Esophagus squamous epithelium (tissue), 5 donors: ENCODE results near the gene MAP3K20. TPM values are rescaled to one million over a fixed set of nuclear protein-coding genes. Genes with fewer than 3 reads are reported as not detected.
A peak's percentile ranks its signal among the peaks of the same experiment; 100 is the strongest.

Source experiments
- DNase-seq: peaks from one replicate; lab custom pipeline; 2025; lab: John Stamatoyannopoulos, UW
- H3K27ac ChIP-seq, 4 donors: fragments of 200-600 bp; sonication (generic); one replicate each; pipeline ENCODE4 v1.5.1; 2016 to 2019; ENCODE audit warnings: mild to moderate bottlenecking in 1 of 4
- H3K27me3 ChIP-seq, 4 donors: fragments of 200-600 bp; sonication (generic); 1 replicate in 3 of 4; 2 replicates in 1 of 4; pipeline versions ENCODE4 v1.5.1 to v1.6.0; 2017 to 2021; ENCODE audit warnings: antibody characterized with exemption in 1 of 4
- H3K36me3 ChIP-seq, 3 donors: fragments of 200-600 bp; sonication (generic); one replicate each; pipeline ENCODE4 v1.5.1; 2016 to 2019
- H3K4me1 ChIP-seq, 3 donors: fragments of 200-600 bp; sonication (generic); one replicate each; pipeline ENCODE4 v1.5.1; 2017 to 2019
- H3K4me3 ChIP-seq, 4 donors: fragments of 200-600 bp; sonication (generic); 1 replicate in 3 of 4; 2 replicates in 1 of 4; pipeline ENCODE4 v1.5.1; 2016 to 2019; ENCODE audit warnings: mild to moderate bottlenecking in 2 of 4, moderate library complexity in 1 of 4
- H3K9me3 ChIP-seq, 3 donors: fragments of 200-600 bp; sonication (generic); one replicate each; pipeline ENCODE4 v1.5.1; 2016 to 2019
- POLR2A ChIP-seq, 4 donors: fragments of 450-650 bp; IDR thresholded peaks; one replicate each; pipeline ENCODE4 v1.6.1; 2017; ENCODE audit warnings: antibody characterized with exemption in 4 of 4, mild to moderate bottlenecking in 4 of 4, moderate library complexity in 3 of 4
- WGBS, 2 donors: methylation state at CpG; one replicate each; pipeline ENCODE4 v1.1.5; 2018; 5-methylcytosine and 5-hydroxymethylcytosine counted together
- intact Hi-C: fragments of 100-400 bp; cut with DNase I; formaldehyde crosslinking; loops from one replicate; pipeline ENCODE4 v1.15.0; 2022
- total RNA-seq, 4 donors: library from RNA; depleted of rRNA; stranded (reverse); fragments of >200 nt; gene quantifications; one replicate each; pipeline ENCODE4 v1.1.0, GENCODE V29; 2016
- TF ChIP-seq, protein P1 (sequence below), 6 experiments: fragments of 450-650 bp in 4 of 6; fragments of 200-600 bp in 2 of 6; sonication (generic) in 2 of 6; IDR thresholded peaks; one replicate each; pipeline ENCODE4 v1.5.1; 2016 to 2019; ENCODE audit warnings: antibody characterized with exemption in 6 of 6, mild to moderate bottlenecking in 4 of 6, moderate library complexity in 4 of 6
- donor health status: DM: yes; HTN: yes; CAD: no.

The MAP3K20 gene
- total RNA-seq, 4 donors from 2014 or later = 7.2 to 55.3 (median 26.3) TPM

DNA sequence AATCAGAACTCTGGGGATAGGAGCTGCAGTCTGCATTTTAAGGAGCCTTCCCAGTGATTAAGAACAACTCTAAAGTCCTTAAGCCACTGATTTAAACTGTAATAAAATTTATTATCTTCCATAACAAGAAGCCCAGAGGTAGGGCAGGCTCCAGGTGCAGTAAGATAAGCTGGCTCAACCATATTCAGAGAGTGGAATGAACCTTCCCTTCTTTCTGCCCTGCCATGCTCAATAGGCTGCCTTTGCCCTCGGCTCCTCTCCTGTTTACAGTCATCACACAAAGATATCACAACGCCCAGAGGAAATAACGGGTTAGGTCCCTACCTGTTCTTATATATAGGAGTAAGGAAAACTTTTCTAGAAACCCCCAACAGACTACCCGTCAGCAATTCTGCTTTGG is 188.5 kb downstream of the MAP3K20 start:
- Histone ChIP-seq H3K27ac (no peak overlapping the region), H3K27me3 (no peaks in the 10 kb centered on the region), H3K4me1 (no peaks in the 10 kb centered on the region), H3K36me3 (peaks cover 0 to 67% (median 7%) of the 10 kb centered on the region in 3 donors), H3K9me3 (no peaks in the 10 kb centered on the region), H3K4me3 (peak overlapping the region in 1 of 4 donors; percentile 15)
- TF ChIP-seq POLR2A (IDR thresholded peaks at IDR 0.05) = no peak
- TF ChIP-seq, protein P1, sequence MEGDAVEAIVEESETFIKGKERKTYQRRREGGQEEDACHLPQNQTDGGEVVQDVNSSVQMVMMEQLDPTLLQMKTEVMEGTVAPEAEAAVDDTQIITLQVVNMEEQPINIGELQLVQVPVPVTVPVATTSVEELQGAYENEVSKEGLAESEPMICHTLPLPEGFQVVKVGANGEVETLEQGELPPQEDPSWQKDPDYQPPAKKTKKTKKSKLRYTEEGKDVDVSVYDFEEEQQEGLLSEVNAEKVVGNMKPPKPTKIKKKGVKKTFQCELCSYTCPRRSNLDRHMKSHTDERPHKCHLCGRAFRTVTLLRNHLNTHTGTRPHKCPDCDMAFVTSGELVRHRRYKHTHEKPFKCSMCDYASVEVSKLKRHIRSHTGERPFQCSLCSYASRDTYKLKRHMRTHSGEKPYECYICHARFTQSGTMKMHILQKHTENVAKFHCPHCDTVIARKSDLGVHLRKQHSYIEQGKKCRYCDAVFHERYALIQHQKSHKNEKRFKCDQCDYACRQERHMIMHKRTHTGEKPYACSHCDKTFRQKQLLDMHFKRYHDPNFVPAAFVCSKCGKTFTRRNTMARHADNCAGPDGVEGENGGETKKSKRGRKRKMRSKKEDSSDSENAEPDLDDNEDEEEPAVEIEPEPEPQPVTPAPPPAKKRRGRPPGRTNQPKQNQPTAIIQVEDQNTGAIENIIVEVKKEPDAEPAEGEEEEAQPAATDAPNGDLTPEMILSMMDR (IDR thresholded peaks at IDR 0.05) = no peak
- intact Hi-C loops = no loop called here
- DNase-seq = no peak
- WGBS, 2 donors = 79 to 86% methylated on average over 4 of the region's 4 CpGs

GRCh38 chr2:173264603-173265366 is 189.1 kb downstream of the MAP3K20 start:
- WGBS, 2 donors = 69 to 80% methylated on average over 14 of the region's 14 CpGs
- H3K27ac ChIP-seq = no peak overlapping the region

GRCh38 chr2:173271135-173271534 is 195.5 kb downstream of the MAP3K20 start:
- Histone ChIP-seq H3K36me3 (peaks cover 0 to 15% (median 0%) of the 10 kb centered on the region in 3 donors), H3K27me3 (peaks cover 0 to 26% (median 0%) of the 10 kb centered on the region in 4 donors), H3K9me3 (peaks cover 0 to 11% (median 6%) of the 10 kb centered on the region in 3 donors), H3K27ac (no peak overlapping the region), H3K4me1 (peaks cover 0 to 13% (median 0%) of the 10 kb centered on the region in 3 donors), H3K4me3 (no peak overlapping the region)
- 60 to 64% methylated on average over 2 of the region's 2 CpGs for WGBS, 2 donors
- no peak for DNase-seq
- intact Hi-C loops = no loop called here
- TF ChIP-seq, protein P1 (IDR thresholded peaks at IDR 0.05) = no peak
- TF ChIP-seq POLR2A (IDR thresholded peaks at IDR 0.05) = no peak

More at GRCh38 chr2:173264603-173265366, 189.1 kb downstream of the MAP3K20 start:
- TF ChIP-seq, protein P1 (IDR thresholded peaks at IDR 0.05) = no peak
- TF ChIP-seq POLR2A (IDR thresholded peaks at IDR 0.05) = no peak
- Histone ChIP-seq H3K4me1 (no peaks in the 10 kb centered on the region), H3K27me3 (no peaks in the 10 kb centered on the region), H3K4me3 (peak overlapping the region in 1 of 4 donors; percentile 15), H3K9me3 (no peaks in the 10 kb centered on the region), H3K36me3 (peaks cover 0 to 61% (median 7%) of the 10 kb centered on the region in 3 donors)
- intact Hi-C loops = no loop called here
- DNase-seq = peak; percentile 9

- whole genome bisulfite sequencing, 2 donors = 37 to 58% methylated on average over 5 of the region's 5 CpGs
These were observed 196.2 kb downstream of the MAP3K20 start for GRCh38 chr2:173271825-173272224.

DNA sequence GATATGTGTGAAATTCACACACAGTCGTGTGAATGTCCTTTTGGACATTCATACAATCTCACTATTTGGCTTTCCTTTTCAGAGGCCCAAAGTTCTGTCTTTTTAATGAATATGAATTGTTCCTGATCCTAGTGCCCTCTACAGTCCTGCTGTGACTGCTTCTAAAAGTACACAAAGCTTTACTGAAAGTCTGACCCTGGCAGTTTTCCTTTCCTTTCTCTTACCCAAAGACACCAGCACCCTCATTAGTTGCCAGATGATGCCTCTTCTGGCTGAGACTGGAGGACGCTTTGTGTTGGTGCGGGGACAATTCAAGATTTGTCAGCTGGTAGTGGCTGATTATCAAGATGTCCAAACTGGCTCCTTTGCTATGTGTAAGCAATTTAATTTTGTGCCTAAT is 197.2 kb downstream of the MAP3K20 start:
- peaks cover 0 to 13% (median 0%) of the 10 kb centered on the region in 3 donors for H3K4me1 ChIP-seq
- H3K4me3 ChIP-seq = no peak overlapping the region
- WGBS, 2 donors = 83 to 86% methylated on average over 3 of the region's 3 CpGs
- no peak overlapping the region for H3K27ac ChIP-seq
- DNase-seq = no peak
- H3K27me3 ChIP-seq = peaks cover 0 to 38% (median 0%) of the 10 kb centered on the region in 4 donors
- no peak for TF ChIP-seq POLR2A (IDR thresholded peaks at IDR 0.05)
- TF ChIP-seq, protein P1 (IDR thresholded peaks at IDR 0.05) = no peak
- H3K36me3 ChIP-seq = peaks cover 0 to under 1% (median 0%) of the 10 kb centered on the region in 3 donors
- peaks cover 0 to 11% (median 6%) of the 10 kb centered on the region in 3 donors for H3K9me3 ChIP-seq
- intact Hi-C loops = no loop called here

More at GRCh38 chr2:173271825-173272224, 196.2 kb downstream of the MAP3K20 start:
- DNase-seq = no peak
- no peak for TF ChIP-seq POLR2A (IDR thresholded peaks at IDR 0.05)
- Histone ChIP-seq H3K36me3 (peaks cover 0 to 9% (median 0%) of the 10 kb centered on the region in 3 donors), H3K4me3 (no peak overlapping the region), H3K9me3 (peaks cover 0 to 11% (median 6%) of the 10 kb centered on the region in 3 donors), H3K4me1 (peaks cover 0 to 13% (median 0%) of the 10 kb centered on the region in 3 donors), H3K27ac (no peak overlapping the region), H3K27me3 (peaks cover 0 to 31% (median 0%) of the 10 kb centered on the region in 4 donors)
- intact Hi-C loops = no loop called here
